ENCODE results near the gene SIX2.

Gene SIX2

DNA sequence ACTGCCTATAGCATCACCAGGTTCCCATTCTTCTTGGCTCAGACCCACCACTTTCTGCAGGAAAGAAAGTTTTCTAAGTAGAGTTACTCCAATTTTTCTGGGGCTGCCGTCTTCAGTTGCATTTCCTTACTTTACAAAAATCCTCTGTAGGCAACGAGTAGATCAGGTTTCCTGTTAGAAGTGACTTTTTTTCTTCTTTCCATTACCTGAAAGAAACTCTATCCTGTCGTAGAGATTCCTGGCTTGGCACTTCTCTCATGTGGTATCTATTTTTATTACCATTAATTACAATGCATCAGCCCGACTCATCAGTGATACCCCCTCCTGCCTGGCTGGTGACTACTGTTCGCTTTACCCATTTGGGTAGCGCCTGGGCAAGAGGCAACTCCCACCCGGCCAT, 5.6 kb upstream of the SIX2 start:
- no peak for DNase-seq

- DNase-seq = no peak
Observed at GRCh38 chr2:45014016-45014702, 4.9 kb upstream of the SIX2 start.

GRCh38 chr2:45013229-45014015, 4.2 kb upstream of the SIX2 start:
- DNase-seq = no peak

DNA sequence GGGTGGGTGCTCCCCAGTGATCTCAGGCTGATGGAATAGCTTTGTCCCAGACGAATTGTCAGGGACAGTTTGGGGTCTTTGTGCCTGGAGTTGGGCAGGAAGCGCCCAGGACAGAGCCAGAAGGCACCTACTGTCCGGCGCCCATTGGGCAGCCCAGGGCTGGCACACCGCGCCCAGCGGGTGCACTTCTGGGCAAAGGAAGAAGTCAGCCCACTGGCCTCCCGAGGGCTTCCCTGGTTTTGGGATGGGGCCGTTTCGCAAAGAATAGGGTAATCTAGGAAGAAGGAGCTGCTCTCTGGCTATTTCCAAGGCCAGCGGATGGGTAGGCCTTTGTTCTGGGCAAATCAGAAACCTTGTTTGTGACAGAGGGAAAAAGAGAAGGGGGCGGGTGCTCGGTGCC, 3.5 kb upstream of the SIX2 start:
- DNase-seq = no peak

DNA sequence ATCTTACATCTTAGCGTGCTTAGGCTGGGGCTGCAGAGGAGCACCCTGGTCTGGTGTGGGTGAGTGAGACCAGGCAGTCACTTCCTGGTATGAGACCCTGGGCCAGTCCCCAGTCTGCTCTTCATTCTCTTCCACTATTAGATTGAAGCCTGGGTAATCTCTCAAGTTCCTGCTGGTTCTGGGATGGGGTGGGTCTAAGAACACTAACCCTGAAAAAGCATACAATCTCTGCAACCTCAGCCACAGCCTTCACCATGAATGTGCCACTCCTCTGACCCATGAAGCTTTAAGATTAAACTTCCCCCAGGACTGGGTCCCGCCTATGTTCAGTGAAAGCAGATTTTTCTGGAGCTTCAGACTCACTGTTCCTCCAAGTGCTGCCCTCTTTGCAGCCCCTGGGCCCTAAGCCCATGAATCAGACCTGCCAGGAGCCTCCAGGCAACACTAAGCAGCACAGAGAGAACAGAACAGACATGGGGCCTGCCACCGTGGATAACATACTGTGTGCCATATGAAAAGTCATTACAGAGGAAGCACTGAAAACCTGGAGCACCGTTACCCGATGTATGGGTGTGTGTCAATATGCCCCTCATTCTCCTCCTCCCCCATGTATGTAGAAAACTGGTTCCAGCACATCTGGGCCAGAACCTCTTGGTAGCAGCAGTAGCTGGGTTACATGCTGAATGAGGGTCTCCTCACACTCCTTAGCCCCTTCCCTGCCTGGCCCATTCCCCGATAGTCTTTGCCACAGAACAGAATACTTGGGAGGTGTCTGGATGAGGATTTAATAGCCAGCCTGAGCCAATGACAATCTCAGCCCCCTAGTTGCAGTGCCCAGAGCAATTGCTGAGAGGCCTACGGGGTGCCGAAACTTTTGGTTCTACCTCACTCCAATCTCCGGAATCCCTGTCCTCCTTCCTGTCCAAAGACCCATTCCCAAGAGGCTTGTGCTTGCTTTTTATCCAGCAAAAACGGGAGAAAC, 2.7 kb upstream of the SIX2 start:
- DNase-seq = no peak

GRCh38 chr2:45011121-45011520, 1.9 kb upstream of the SIX2 start:
- DNase-seq = no peak

GRCh38 chr2:45010702-45011012, 1.4 kb upstream of the SIX2 start:
- DNase-seq = no peak

DNA sequence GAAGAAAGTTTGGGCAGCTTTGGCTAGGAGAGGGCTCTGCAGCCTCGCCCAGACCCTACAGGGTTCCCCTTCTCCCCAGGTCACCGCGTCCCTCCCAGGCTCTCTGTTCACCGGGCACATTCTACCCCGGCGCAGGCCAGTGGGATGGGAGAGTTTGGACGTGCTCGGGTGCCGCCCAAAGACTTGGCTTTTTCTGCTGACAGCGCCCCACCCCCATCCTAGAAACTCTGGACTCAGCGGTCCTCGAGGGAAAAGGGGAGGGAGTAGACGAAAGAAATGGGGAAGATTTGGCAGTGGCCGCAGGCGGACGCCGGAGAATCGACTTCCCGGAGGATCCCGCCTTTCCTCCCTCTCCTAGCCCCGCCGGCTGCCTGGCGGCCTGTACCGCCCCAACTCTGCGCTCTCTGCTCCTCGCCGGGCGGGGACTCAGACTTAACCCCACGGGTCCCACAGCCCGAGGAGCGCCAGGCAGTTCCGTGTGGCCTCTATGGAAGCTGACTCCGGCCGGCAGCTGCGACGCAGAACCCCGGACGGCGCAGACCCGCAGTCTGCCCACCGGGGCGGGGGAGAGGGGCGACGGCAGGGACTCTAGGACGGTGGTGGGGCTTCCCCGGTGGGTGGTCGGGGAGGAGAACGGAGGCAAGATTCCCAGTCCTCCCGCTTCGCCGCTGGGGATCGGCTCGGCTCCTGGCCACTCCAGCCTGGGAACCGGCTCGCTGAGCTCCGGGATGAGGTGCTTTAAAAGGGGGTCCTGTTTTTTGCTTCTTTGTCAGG, 863 bp upstream of the SIX2 start:
- no peak for DNase-seq

DNA sequence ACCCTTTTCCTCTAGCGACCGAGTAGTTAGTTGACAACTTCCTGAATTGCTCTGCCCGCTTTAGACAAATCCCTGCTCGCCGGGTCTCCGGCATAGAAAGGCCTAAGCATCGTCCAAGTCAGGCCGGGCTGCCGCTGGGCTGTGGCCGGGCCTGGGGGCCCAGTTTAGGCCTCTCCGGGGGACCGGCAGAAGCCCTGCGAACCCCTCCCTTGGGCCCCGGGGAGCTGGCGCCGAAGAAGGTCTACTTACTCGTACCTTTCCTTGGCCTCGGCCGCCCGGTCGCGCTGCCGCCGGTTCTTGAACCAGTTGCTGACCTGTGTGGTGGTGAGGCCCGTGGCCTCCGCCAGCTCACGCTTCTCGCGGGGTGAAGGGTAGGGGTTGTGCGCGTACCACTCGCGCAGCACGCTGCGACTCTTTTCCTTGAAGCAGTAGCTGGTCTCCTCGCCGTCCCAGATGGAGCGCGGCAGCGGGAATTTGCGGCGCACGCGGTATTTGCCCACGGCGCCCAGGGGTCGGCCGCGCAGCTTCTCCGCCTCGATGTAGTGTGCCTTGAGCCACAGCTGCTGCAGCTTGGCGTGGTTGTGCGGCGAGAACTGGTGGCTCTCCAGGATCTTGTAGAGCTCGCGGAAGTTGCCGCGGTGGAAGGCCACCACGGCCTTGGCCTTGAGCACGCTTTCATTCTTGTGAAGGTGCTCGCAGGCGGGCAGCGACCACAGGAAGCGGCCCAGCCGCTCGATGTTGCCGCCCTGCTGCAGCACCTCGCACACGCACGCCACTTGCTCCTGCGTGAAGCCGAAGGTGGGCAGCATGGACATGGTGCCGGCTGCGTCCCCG, 739 bp downstream of the SIX2 start:
- no peak for DNase-seq

GRCh38 chr2:45007961-45008295, 1.3 kb downstream of the SIX2 start:
- no peak for DNase-seq

DNA sequence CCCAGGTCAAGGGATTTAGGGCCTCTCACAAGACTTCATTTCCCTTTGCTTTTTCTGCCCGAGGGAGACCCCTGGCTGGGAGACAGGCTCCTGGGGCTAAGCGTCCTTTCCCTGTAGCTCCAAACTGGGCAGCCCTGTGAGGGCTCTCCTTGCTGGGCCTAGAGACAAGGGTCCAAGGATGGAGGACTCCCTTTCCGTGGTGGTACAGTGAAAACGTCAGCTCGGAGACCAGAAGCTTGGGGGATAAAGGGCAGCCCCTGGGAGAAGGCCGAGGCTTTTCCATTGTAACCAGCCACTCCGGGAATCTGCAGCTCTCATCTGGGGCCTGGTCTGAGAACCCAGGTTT, 2.3 kb downstream of the SIX2 start:
- DNase-seq = no peak

GRCh38 chr2:45006041-45006941, 3.0 kb downstream of the SIX2 start:
- no peak for DNase-seq

GRCh38 chr2:45005261-45006002, 3.8 kb downstream of the SIX2 start:
- DNase-seq = no peak

- DNase-seq = no peak
Observed at GRCh38 chr2:45004562-45005191, 4.6 kb downstream of the SIX2 start.

DNA sequence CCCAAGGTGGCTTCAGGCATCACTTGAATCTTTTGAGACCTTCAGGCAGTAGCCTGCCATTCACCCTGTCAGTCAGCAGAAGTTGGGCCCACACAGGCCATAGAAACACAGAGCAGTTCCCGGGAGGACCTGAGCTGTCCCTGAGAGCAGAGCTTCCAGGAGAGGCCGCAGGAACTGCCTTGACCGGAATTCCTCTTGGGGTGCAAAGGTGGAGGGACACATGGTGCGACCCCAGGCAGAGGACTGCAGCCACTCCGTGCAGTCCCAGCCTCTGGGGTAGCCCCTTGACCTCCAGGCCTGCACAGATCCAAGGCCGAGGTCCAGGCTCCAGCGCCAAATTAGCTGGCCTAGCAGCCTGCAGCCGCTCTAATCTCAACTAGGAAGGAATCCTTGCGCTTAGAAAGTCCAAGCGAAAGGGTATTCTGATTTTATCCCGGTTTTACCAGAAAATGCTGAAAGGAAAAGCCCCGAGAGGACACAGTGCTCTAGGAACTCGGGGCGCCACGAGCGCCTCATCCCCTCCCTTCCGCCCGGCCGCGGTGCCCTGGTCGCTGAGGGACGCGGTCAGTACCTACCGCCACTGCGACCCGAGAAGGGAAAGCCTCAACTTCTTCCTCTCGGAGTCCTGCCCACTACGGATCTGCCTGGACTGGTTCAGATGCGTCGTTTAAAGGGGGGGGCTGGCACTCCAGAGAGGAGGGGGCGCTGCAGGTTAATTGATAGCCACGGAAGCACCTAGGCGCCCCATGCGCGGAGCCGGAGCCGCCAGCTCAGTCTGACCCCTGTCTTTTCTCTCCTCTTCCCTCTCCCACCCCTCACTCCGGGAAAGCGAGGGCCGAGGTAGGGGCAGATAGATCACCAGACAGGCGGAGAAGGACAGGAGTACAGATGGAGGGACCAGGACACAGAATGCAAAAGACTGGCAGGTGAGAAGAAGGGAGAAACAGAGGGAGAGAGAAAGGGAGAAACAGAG, 5.4 kb downstream of the SIX2 start:
- DNase-seq = no peak

DNA sequence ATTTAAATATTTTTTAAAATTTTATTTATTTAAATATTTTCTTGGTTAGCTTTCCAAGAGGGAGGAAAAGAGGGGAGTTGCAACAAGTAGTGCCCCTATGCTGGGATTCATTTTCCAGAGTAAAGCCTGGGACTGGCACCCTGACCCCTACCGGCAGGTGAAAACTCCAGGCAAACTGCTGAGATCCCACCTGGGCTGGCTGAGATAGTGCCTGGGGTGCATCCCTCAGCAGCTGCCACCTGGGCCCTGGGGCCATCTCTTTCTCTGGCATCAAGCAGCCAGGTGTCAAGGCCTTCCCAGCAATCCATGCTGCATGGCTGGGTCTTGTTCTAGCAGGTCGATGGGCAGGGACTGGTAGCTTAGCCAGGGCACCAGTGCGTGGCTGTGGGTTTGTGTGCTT, 6.6 kb downstream of the SIX2 start:
- DNase-seq = no peak

DNA sequence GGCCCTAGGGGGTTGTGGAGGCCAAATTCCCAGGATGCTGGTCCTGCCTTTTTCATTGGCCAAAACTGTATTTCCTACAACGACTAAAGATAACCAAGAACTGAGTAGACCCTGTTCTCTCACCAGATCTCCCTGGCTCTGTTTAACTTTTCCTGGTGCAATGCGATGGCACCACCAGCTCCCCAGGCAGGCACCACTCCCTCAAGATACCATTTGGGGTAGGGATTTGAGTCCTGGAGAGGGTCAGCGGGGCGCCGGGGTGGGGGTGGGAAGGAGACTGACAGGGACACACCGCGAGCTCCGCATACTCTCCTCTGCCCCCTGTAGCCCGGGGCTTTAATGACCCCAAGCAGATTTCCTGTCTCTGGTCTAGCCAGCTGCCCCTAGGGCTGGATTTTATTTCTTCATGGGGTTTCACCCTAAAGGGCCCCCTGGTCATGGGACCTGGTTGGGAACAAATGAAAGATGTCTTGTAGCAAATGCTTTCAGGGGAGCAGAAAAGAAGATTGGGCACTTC, 7.3 kb downstream of the SIX2 start:
- no peak for DNase-seq

Measured in activated CD4-positive, alpha-beta T cell treated with anti-CD3 and anti-CD28 coated beads for 4 hours (primary cell).